Common myeloid progenitor, CD34-positive (primary cell): ENCODE results near the gene LEAP2.

Experiments
- CTCF ChIA-PET: fragments of 350-600 bp; sonication (Branson Sonifier 250); formaldehyde crosslinking; loops from one replicate; lab custom pipeline; 2021; ENCODE audit warnings: antibody characterized with exemption; lab: Charles Lee
- POLR2A ChIA-PET: fragments of 350-600 bp; sonication (Branson Sonifier 250); formaldehyde crosslinking; loops from one replicate; lab custom pipeline; 2021; ENCODE audit warnings: antibody characterized with exemption; lab: Charles Lee
- DNase-seq, 3 donors: peaks; one replicate each; pipeline versions ENCODE4 v3.0.0 to v3.0.0-alpha.2; 2013
- H3K27ac ChIP-seq, 2 experiments: 1 replicate in 1 of 2; 2 replicates in 1 of 2; pipeline ENCODE4 v1.7.0; 2013; ENCODE audit warnings: inconsistent platforms in 2 of 2, low read length in 2 of 2, mild to moderate bottlenecking in 2 of 2, low read depth in 1 of 2, moderate library complexity in 1 of 2; ENCODE audit not compliant: severe bottlenecking in 2 of 2, insufficient read depth in 1 of 2, poor library complexity in 1 of 2
- H3K27me3 ChIP-seq, 5 experiments: replicated peaks in 2 of 5; 1 replicate in 3 of 5; 2 replicates in 2 of 5; pipeline versions ENCODE4 v1.6.1 to v1.7.0; 2013; ENCODE audit warnings: low read length in 4 of 5, mild to moderate bottlenecking in 2 of 5, moderate library complexity in 2 of 5, inconsistent platforms in 1 of 5; ENCODE audit not compliant: insufficient read depth in 5 of 5, control insufficient read depth in 4 of 5
- H3K36me3 ChIP-seq, 4 experiments: 1 replicate in 2 of 4; 2 replicates in 2 of 4; pipeline versions ENCODE4 v1.6.1 to v1.7.0; 2013; ENCODE audit warnings: low read length in 3 of 4, control low read depth in 1 of 4, mild to moderate bottlenecking in 1 of 4; ENCODE audit not compliant: control insufficient read depth in 4 of 4, insufficient read depth in 4 of 4
- H3K4me1 ChIP-seq, 4 experiments: 1 replicate in 3 of 4; 2 replicates in 1 of 4; pipeline versions ENCODE4 v1.6.1 to v1.7.1; 2013; ENCODE audit warnings: low read length in 3 of 4, mild to moderate bottlenecking in 3 of 4, control low read depth in 1 of 4, inconsistent platforms in 1 of 4, moderate library complexity in 1 of 4; ENCODE audit not compliant: control insufficient read depth in 4 of 4, insufficient read depth in 4 of 4; ENCODE audit errors: control extremely low read depth in 1 of 4
- H3K4me3 ChIP-seq, 7 experiments: 1 replicate in 4 of 7; 2 replicates in 3 of 7; pipeline versions ENCODE4 v1.5.1 to v1.7.0; 2013; ENCODE audit warnings: mild to moderate bottlenecking in 7 of 7, low read length in 6 of 7, moderate library complexity in 6 of 7, inconsistent platforms in 2 of 7, low read depth in 2 of 7, control low read depth in 1 of 7; ENCODE audit not compliant: insufficient read depth in 4 of 7, control insufficient read depth in 1 of 7; ENCODE audit errors: extremely low read depth in 1 of 7
- H3K9me3 ChIP-seq, 5 experiments: 1 replicate in 4 of 5; 2 replicates in 1 of 5; pipeline versions ENCODE4 v1.6.1 to v1.7.1; 2013; ENCODE audit warnings: low read length in 4 of 5, mild to moderate bottlenecking in 2 of 5, inconsistent platforms in 1 of 5, low read depth in 1 of 5, moderate library complexity in 1 of 5; ENCODE audit not compliant: control insufficient read depth in 4 of 5, insufficient read depth in 2 of 5; ENCODE audit errors: control extremely low read depth in 1 of 5
- WGBS: methylation state at CpG from one replicate; pipeline ENCODE4 v1.1.5; 2013; ENCODE audit not compliant: insufficient coverage; 5-methylcytosine and 5-hydroxymethylcytosine counted together

Gene LEAP2

DNA sequence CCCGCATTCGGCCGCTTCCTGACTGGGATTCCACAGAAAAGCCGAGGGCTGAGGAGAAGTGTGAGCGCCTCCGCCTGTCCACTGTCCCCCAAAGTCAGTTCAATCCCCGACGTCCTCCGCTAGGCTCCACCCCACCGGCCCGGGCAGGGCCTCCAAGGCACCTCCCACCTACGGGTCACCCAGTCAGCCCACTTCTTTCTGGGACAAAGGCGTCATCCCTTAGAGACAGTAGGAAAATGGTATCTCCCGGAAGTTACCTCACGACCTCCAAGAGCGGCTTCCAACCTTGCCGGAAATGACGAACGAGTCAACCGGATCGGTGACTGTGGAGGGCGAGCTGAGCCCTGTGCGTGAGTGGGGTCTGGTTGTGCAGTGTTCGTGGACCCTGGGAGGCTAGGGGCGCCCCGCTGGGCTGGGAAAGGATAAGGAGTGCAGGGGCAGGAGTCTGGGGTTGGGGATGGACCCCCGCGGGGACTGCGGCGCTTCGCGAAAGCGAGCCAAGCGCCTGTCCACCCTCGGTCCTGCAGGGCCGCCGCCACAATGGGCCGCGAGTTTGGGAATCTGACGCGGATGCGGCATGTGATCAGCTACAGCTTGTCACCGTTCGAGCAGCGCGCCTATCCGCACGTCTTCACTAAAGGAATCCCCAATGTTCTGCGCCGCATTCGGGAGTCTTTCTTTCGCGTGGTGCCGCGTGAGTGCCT lies 7.0 kb upstream of the LEAP2 start, which contains the start of the genes GDF9 and UQCRQ:
Gene GDF9 (minus strand): TSS at position 128 of the 704 bp plus-strand sequence. CDS start 1,936 bp downstream, outside the sequence.
Gene UQCRQ (plus strand): TSS at position 301 of the 704 bp plus-strand sequence. CDS start 240 bp downstream, at position 541.
- Histone ChIP-seq H3K27ac (peak within 1 kb of the TSS; percentile 75 to 91), H3K36me3 (peaks cover 4 to 32% (median 14%) of the 10 kb centered on the region in 4 experiments), H3K9me3 (no peaks in the 10 kb centered on the region), H3K4me3 (peak within 1 kb of the TSS; percentile 64 to 95 (median 86)), H3K4me1 (peaks cover 5 to 20% (median 17%) of the 10 kb centered on the region in 4 experiments), H3K27me3 (no peaks in the 10 kb centered on the region)
- ChIA-PET POLR2A (interaction anchor here (0.5 to 0.9 kb wide), 3 partner anchors 41 to 534 kb away, joined by 3 to 4 read pairs (median 3); no protein-coding TSS in a partner anchor), CTCF (interaction anchor here (0.7 to 6.6 kb wide), 12 partner anchors 9 to 364 kb away, joined by 3 to 34 read pairs (median 3); partner anchors contain the start of gene SHROOM1)
- 0% methylated on average over 55 of the region's 55 CpGs for WGBS
- DNase-seq: peak; percentile 100

DNA sequence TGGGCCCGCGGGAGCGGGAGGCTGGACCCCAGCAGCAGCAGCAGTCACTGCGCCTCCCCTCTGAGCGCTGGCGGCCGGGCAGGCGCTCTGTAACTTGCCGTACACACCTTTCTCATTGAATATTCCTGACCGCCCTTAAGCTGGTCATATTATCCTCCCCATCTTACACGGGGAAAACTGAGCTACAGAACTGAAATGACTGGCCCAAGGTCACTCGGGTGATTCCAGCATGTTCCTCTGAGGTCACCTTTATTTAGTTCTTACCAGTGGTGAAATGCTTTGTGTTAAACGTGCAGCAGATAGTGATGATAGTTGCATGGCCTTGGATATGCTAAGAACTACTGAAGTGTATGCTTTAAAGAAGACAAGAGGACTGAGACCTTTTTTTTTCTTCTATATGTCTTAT lies 6.4 kb upstream of the LEAP2 start:
- no peak for DNase-seq
- CTCF ChIA-PET: interaction anchor here (0.9 to 6.6 kb wide), 9 partner anchors 10 to 365 kb away, joined by 3 to 34 read pairs (median 7); partner anchors contain the start of gene SHROOM1
- WGBS: 15% methylated on average over 7 of the region's 13 CpGs

DNA sequence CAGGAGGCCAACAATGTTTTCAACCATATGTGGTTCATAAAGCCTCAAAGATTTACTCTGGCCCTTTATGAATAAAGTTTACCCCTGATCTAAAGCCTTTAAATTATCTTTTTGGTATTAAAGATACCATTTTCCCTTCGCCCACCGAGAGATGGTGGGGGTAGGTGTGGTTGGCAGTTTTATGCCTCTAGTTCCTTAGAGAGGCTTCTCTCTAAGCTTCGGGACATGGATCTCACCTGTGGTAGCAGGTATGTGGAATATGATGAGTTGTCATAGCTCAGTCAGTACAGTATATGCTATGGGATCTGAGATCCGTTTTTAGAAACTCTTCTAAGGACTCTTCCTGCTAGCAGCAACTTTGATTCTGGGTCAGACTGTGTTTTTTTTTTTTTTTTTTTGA lies 4.7 kb upstream of the LEAP2 start:
- Histone ChIP-seq H3K36me3 (peaks cover 4 to 49% (median 17%) of the 10 kb centered on the region in 4 experiments), H3K27me3 (no peaks in the 10 kb centered on the region), H3K4me1 (peaks cover 5 to 20% (median 17%) of the 10 kb centered on the region in 4 experiments), H3K9me3 (no peaks in the 10 kb centered on the region), H3K27ac (no peak overlapping the region), H3K4me3 (no peak overlapping the region)
- DNase-seq: no peak
- WGBS: 100% methylated on average over 3 of the region's 4 CpGs
- ChIA-PET POLR2A (no interaction called here), CTCF (interaction anchor here (0.6 to 2.8 kb wide), 5 partner anchors 11 to 1930 kb away, joined by 3 to 14 read pairs (median 3); no protein-coding TSS in a partner anchor)

More for the DNA sequence above, 6.4 kb upstream of the LEAP2 start:
- Histone ChIP-seq H3K36me3 (peaks cover 4 to 37% (median 16%) of the 10 kb centered on the region in 4 experiments), H3K27me3 (no peaks in the 10 kb centered on the region), H3K27ac (peak overlapping the region; percentile 75 to 91), H3K4me3 (peak overlapping the region; percentile 64 to 95 (median 86)), H3K9me3 (no peaks in the 10 kb centered on the region), H3K4me1 (peaks cover 5 to 20% (median 17%) of the 10 kb centered on the region in 4 experiments)
- POLR2A ChIA-PET: interaction anchor here (0.9 kb wide), 2 partner anchors 41 to 400 kb away, joined by 3 read pairs; no protein-coding TSS in a partner anchor

DNA sequence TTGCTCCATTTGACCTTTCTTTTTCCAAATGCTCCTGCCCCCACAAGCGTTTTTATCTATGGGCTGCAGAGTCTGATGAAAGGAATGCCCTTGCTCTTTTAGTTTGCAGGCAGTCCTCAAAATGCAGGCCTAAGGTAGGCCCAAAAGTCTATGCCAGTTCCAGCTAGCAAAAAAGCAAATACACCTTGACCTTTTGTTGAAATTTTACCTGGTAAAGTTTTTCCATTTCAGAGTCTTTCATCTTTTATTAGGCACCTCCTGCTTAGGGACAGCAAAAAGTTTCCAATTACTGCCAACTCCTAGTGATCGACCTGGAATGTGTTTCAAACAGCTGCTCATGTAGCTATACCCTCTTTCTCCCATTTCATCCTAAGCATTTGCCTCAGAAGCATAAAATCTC lies 2.7 kb upstream of the LEAP2 start:
- 94% methylated on average over 2 of the region's 2 CpGs for WGBS
- Histone ChIP-seq H3K36me3 (peaks cover 4 to 56% (median 20%) of the 10 kb centered on the region in 4 experiments), H3K27ac (no peak overlapping the region), H3K4me1 (peaks cover 5 to 15% (median 12%) of the 10 kb centered on the region in 4 experiments), H3K9me3 (no peaks in the 10 kb centered on the region), H3K4me3 (no peak overlapping the region), H3K27me3 (no peaks in the 10 kb centered on the region)
- POLR2A ChIA-PET: no interaction called here
- DNase-seq: no peak
- CTCF ChIA-PET: interaction anchor here (1.2 to 6.2 kb wide), 4 partner anchors 9 to 50 kb away, joined by 3 to 31 read pairs (median 6); partner anchors contain the start of gene SHROOM1

DNA sequence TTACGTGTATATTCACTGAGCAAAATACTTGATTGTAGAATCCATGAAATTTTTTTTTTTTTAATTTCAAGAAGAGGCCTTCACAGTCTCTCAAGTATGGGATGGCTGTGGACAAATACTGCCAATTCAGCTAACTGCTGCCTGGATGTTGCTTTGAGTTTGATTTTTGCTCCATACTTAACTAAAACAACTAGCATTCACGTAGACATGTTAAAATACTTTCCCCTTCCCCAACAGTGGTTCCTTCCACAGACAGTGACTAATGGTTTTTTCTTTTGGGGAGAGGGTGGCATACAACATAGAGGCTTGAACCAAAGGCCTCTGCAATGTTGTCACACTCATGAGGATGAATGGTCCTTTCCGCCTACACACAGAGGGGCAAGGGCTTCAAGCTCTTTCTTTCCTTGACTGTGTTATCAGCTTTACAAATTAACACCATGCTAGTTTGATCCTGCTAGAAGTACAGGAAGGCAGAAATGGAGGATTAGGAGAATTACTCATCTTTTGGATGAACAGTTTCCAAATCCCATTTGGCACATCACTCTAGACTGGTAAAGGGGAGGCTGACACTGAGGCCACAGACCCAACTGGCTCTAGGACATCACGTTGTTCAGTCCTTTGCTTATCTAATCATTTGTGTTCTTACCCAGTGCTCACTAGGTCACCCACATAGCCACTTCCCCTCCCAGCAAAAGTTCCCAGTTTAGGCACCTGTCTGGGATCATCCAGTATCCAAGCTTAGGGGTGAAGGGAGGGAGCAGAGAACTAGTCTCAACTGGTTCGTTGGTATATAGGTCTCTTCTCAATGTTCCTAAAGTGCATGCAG lies 1.8 kb upstream of the LEAP2 start:
- no peaks in the 10 kb centered on the region for H3K9me3 ChIP-seq
- no peaks in the 10 kb centered on the region for H3K27me3 ChIP-seq
- H3K4me3 ChIP-seq: no peak overlapping the region
- no peak overlapping the region for H3K27ac ChIP-seq
- CTCF ChIA-PET: interaction anchor here (1.2 to 6.2 kb wide), 4 partner anchors 8 to 41 kb away, joined by 3 to 31 read pairs (median 6); partner anchors contain the start of gene SHROOM1
- 93% methylated on average over 3 of the region's 5 CpGs for WGBS
- DNase-seq: no peak
- peaks cover 5 to 11% (median 7%) of the 10 kb centered on the region in 4 experiments for H3K4me1 ChIP-seq
- POLR2A ChIA-PET: no interaction called here
- peaks cover 4 to 58% (median 20%) of the 10 kb centered on the region in 4 experiments for H3K36me3 ChIP-seq

DNA sequence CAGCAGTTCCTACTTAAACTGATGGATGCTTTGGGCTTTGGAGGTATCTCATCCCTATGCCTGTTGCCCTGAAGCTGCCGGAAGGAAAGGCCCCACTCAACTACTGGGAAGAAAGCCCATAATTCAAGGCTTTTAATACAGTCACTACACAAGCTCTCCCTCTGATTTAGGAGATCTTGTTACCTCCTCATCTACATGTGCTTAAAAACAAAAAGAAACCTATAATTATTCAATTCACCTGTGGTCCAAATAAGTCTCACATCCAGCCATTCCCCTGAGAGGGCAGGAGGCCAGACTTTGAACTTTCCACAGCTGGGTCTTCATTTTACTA lies 715 bp upstream of the LEAP2 start:
- no peak overlapping the region for H3K4me3 ChIP-seq
- CTCF ChIA-PET: interaction anchor here (0.8 to 6.2 kb wide), 7 partner anchors 8 to 48 kb away, joined by 3 to 31 read pairs (median 3); no protein-coding TSS in a partner anchor

More for the DNA sequence above, 715 bp upstream of the LEAP2 start:
- H3K27ac ChIP-seq: no peak overlapping the region
- POLR2A ChIA-PET: no interaction called here
- no peaks in the 10 kb centered on the region for H3K27me3 ChIP-seq
- DNase-seq: no peak
- H3K4me1 ChIP-seq: peaks cover 0 to under 1% (median 0%) of the 10 kb centered on the region in 4 experiments
- H3K36me3 ChIP-seq: peaks cover 4 to 60% (median 19%) of the 10 kb centered on the region in 4 experiments
- 100% methylated on average over 1 of the region's 1 CpG for WGBS
- no peaks in the 10 kb centered on the region for H3K9me3 ChIP-seq
